SK-N-SH treated with all-trans-retinoic acid at 6 μM for 48 hours (cell line): ENCODE results near the gene EXOSC1.

Experiments
- ATAC-seq: fragments of 200-7000 bp; cut with Tn5 transposase; 3 replicates; pipeline ENCODE4 v1.9.1; 2020; ENCODE audit warnings: mild to moderate bottlenecking, moderate library complexity
- ARNTL ChIP-seq: fragments of 450-650 bp; formaldehyde crosslinking; IDR thresholded peaks from 2 replicates; pipeline ENCODE4 v1.5.0; 2020; ENCODE audit warnings: low read depth, mild to moderate bottlenecking, moderate library complexity, borderline replicate concordance
- BACH2 ChIP-seq: fragments of 250-450 bp; sonication (Bioruptor Pico); IDR thresholded peaks from 2 replicates; pipeline ENCODE4 v1.9.0; 2021; ENCODE audit warnings: mild to moderate bottlenecking, borderline replicate concordance
- CREB5 ChIP-seq: fragments of 250-450 bp; sonication (Bioruptor Pico); IDR thresholded peaks from 2 replicates; pipeline ENCODE4 v1.5.1; 2020; ENCODE audit warnings: low read depth, mild to moderate bottlenecking, moderate library complexity
- CSDC2 ChIP-seq: fragments of 250-450 bp; sonication (Bioruptor Pico); IDR thresholded peaks from 2 replicates; pipeline ENCODE4 v1.5.0; 2020; ENCODE audit warnings: mild to moderate bottlenecking, moderate library complexity
- ESRRG ChIP-seq: fragments of 250-450 bp; sonication (Bioruptor Pico); IDR thresholded peaks from 2 replicates; pipeline ENCODE4 v1.6.1; 2021; ENCODE audit warnings: mild to moderate bottlenecking
- GLIS3 ChIP-seq: fragments of 250-450 bp; sonication (Bioruptor Pico); IDR thresholded peaks from 2 replicates; pipeline ENCODE4 v1.5.0; 2020; ENCODE audit warnings: mild to moderate bottlenecking, moderate library complexity
- ISL1 ChIP-seq: fragments of 250-450 bp; sonication (Bioruptor Pico); IDR thresholded peaks from 2 replicates; pipeline ENCODE4 v2.1.2; 2022; ENCODE audit warnings: mild to moderate bottlenecking, moderate library complexity
- OSR1 ChIP-seq: fragments of 250-450 bp; sonication (Bioruptor Pico); IDR thresholded peaks from 2 replicates; pipeline ENCODE4 v1.8.0; 2022; ENCODE audit warnings: moderate library complexity, mild to moderate bottlenecking, inconsistent platforms
- PATZ1 ChIP-seq: fragments of 250-450 bp; sonication (Bioruptor Pico); IDR thresholded peaks from 2 replicates; pipeline ENCODE4 v1.8.0; 2020; ENCODE audit warnings: mild to moderate bottlenecking, moderate library complexity, borderline replicate concordance
- PPARA ChIP-seq: fragments of 250-450 bp; sonication (Bioruptor Pico); IDR thresholded peaks from 2 replicates; pipeline ENCODE4 v1.5.0; 2020; ENCODE audit warnings: mild to moderate bottlenecking, borderline replicate concordance
- RARB ChIP-seq: fragments of 250-450 bp; sonication (Bioruptor Pico); IDR thresholded peaks from 2 replicates; pipeline ENCODE4 v1.8.0; 2021; ENCODE audit warnings: mild to moderate bottlenecking, moderate library complexity
- SNAI2 ChIP-seq: fragments of 250-450 bp; sonication (Bioruptor Pico); IDR thresholded peaks from 2 replicates; pipeline ENCODE4 v1.5.0; 2020; ENCODE audit warnings: mild to moderate bottlenecking, moderate library complexity
- TCF4 ChIP-seq: fragments of 250-450 bp; sonication (Bioruptor Pico); IDR thresholded peaks from 2 replicates; pipeline ENCODE4 v1.8.0; 2021; ENCODE audit warnings: mild to moderate bottlenecking, moderate library complexity, borderline replicate concordance
- TOX ChIP-seq: fragments of 250-450 bp; sonication (Bioruptor Pico); IDR thresholded peaks from 2 replicates; pipeline ENCODE4 v1.8.0; 2021; ENCODE audit warnings: mild to moderate bottlenecking, moderate library complexity, borderline replicate concordance
- ZC3H10 ChIP-seq: fragments of 250-450 bp; sonication (Bioruptor Pico); IDR thresholded peaks from 2 replicates; pipeline ENCODE4 v1.5.1; 2021; ENCODE audit warnings: mild to moderate bottlenecking, moderate library complexity
- ZFP3 ChIP-seq: fragments of 250-450 bp; sonication (Bioruptor Pico); IDR thresholded peaks from 2 replicates; pipeline ENCODE4 v1.5.0; 2020; ENCODE audit warnings: mild to moderate bottlenecking, moderate library complexity
- ZFP30 ChIP-seq: fragments of 450-650 bp; formaldehyde crosslinking; IDR thresholded peaks from 2 replicates; pipeline ENCODE4 v1.5.0; 2022; ENCODE audit warnings: mild to moderate bottlenecking, moderate library complexity
- ZNF565 ChIP-seq: fragments of 450-650 bp; formaldehyde crosslinking; conservative IDR thresholded peaks from 2 replicates; pipeline ENCODE4 v1.5.0; 2020; ENCODE audit warnings: low read depth, mild to moderate bottlenecking, moderate library complexity
- ZNF70 ChIP-seq: fragments of 450-650 bp; formaldehyde crosslinking; IDR thresholded peaks from 2 replicates; pipeline ENCODE4 v1.5.0; 2020; ENCODE audit warnings: mild to moderate bottlenecking, moderate library complexity
- ZNF8 ChIP-seq: fragments of 450-650 bp; formaldehyde crosslinking; IDR thresholded peaks from 2 replicates; pipeline ENCODE4 v1.5.0; 2020; ENCODE audit warnings: mild to moderate bottlenecking, moderate library complexity
- TF ChIP-seq, protein P1 (sequence below): fragments of 250-450 bp; sonication (Bioruptor Pico); IDR thresholded peaks from 2 replicates; pipeline ENCODE4 v1.5.1; 2021; ENCODE audit warnings: mild to moderate bottlenecking, moderate library complexity
- TF ChIP-seq, protein P2 (sequence below): fragments of 250-450 bp; sonication (Bioruptor Pico); IDR thresholded peaks from 2 replicates; pipeline ENCODE4 v1.5.0; 2020; ENCODE audit warnings: mild to moderate bottlenecking, moderate library complexity

EXOSC1 gene

GRCh38 chr10:97490592-97490991 is 44.8 kb upstream of the EXOSC1 start:
- peak; percentile 35 for ATAC-seq
- no peak for TF ChIP-seq PATZ1 (CRISPR knock-in tag)
- no peak for TF ChIP-seq SNAI2 (CRISPR knock-in tag)
- TF ChIP-seq ZNF565 (CRISPR knock-in tag): no peak
- TF ChIP-seq ESRRG (CRISPR knock-in tag): no peak
- TF ChIP-seq ZNF8 (CRISPR knock-in tag): no peak
- TF ChIP-seq ZNF70 (CRISPR knock-in tag): no peak
- no peak for TF ChIP-seq GLIS3 (CRISPR knock-in tag)
- no peak for TF ChIP-seq OSR1
- TF ChIP-seq PPARA (CRISPR knock-in tag): no peak
- no peak for TF ChIP-seq BACH2
- TF ChIP-seq RARB (CRISPR knock-in tag): no peak
- TF ChIP-seq ARNTL (CRISPR knock-in tag): no peak
- TF ChIP-seq ZFP3 (CRISPR knock-in tag): no peak

DNA sequence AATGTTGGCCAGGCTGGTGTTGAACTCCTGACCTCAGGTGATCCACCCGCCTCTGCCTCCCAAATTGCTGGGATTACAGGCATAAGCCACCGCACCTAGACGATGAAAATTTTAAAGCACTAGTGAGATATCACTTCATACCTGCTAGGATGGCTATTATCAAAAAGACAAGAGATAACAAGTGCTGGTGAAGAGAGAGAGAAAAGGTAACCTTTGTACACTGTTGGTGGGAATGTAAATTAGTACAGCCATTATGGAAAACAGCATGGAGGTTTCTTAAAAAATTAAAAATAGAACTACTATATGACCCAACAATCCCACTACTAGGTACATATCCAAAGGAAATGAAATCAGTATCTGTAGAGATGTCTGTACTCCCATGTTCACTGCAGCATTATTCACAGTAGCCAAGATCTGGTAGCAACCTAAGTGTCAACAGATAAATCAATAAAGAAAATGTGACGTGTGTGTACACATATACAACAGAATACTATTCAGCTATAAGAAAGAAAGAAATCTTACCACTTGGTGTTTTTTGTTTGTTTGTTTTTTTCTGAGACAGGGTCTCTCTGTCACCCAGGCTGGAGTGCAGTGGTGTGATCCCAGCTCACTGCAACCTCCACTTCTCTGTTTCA is 40.0 kb upstream of the EXOSC1 start:
- no peak for TF ChIP-seq ZNF70 (CRISPR knock-in tag)
- TF ChIP-seq, protein P1, sequence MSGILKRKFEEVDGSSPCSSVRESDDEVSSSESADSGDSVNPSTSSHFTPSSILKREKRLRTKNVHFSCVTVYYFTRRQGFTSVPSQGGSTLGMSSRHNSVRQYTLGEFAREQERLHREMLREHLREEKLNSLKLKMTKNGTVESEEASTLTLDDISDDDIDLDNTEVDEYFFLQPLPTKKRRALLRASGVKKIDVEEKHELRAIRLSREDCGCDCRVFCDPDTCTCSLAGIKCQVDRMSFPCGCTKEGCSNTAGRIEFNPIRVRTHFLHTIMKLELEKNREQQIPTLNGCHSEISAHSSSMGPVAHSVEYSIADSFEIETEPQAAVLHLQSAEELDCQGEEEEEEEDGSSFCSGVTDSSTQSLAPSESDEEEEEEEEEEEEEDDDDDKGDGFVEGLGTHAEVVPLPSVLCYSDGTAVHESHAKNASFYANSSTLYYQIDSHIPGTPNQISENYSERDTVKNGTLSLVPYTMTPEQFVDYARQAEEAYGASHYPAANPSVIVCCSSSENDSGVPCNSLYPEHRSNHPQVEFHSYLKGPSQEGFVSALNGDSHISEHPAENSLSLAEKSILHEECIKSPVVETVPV (CRISPR knock-in tag): no peak
- no peak for TF ChIP-seq ZC3H10 (CRISPR knock-in tag)
- no peak for TF ChIP-seq BACH2
- no peak for TF ChIP-seq PPARA (CRISPR knock-in tag)
- no peak for TF ChIP-seq ZNF565 (CRISPR knock-in tag)
- TF ChIP-seq, protein P2, sequence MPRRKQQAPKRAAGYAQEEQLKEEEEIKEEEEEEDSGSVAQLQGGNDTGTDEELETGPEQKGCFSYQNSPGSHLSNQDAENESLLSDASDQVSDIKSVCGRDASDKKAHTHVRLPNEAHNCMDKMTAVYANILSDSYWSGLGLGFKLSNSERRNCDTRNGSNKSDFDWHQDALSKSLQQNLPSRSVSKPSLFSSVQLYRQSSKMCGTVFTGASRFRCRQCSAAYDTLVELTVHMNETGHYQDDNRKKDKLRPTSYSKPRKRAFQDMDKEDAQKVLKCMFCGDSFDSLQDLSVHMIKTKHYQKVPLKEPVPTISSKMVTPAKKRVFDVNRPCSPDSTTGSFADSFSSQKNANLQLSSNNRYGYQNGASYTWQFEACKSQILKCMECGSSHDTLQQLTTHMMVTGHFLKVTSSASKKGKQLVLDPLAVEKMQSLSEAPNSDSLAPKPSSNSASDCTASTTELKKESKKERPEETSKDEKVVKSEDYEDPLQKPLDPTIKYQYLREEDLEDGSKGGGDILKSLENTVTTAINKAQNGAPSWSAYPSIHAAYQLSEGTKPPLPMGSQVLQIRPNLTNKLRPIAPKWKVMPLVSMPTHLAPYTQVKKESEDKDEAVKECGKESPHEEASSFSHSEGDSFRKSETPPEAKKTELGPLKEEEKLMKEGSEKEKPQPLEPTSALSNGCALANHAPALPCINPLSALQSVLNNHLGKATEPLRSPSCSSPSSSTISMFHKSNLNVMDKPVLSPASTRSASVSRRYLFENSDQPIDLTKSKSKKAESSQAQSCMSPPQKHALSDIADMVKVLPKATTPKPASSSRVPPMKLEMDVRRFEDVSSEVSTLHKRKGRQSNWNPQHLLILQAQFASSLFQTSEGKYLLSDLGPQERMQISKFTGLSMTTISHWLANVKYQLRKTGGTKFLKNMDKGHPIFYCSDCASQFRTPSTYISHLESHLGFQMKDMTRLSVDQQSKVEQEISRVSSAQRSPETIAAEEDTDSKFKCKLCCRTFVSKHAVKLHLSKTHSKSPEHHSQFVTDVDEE (CRISPR knock-in tag): no peak
- no peak for TF ChIP-seq SNAI2 (CRISPR knock-in tag)
- TF ChIP-seq, all 23 proteins: peak for 0
- ATAC-seq: no peak

GRCh38 chr10:97483921-97484320 is 38.1 kb upstream of the EXOSC1 start:
- ATAC-seq: no peak
- TF ChIP-seq ZFP3 (CRISPR knock-in tag) (no peak), BACH2 (no peak), ZFP30 (CRISPR knock-in tag) (no peak), ISL1 (no peak), CSDC2 (no peak), ZNF565 (CRISPR knock-in tag) (no peak), PATZ1 (CRISPR knock-in tag) (no peak)

- ATAC-seq: no peak
Measured at GRCh38 chr10:97483506-97483905, 37.7 kb upstream of the EXOSC1 start.

More at GRCh38 chr10:97483506-97483905, 37.7 kb upstream of the EXOSC1 start:
- no peak for TF ChIP-seq TOX
- no peak for TF ChIP-seq ZNF70 (CRISPR knock-in tag)
- TF ChIP-seq ARNTL (CRISPR knock-in tag): no peak
- no peak for TF ChIP-seq PPARA (CRISPR knock-in tag)
- TF ChIP-seq ESRRG (CRISPR knock-in tag): no peak
- no peak for TF ChIP-seq ZNF565 (CRISPR knock-in tag)
- no peak for TF ChIP-seq TCF4 (CRISPR knock-in tag)
- no peak for TF ChIP-seq ZC3H10 (CRISPR knock-in tag)
- TF ChIP-seq, protein P2 (CRISPR knock-in tag): no peak
- TF ChIP-seq ISL1: no peak
- no peak for TF ChIP-seq BACH2
- TF ChIP-seq ZNF8 (CRISPR knock-in tag): no peak
- TF ChIP-seq GLIS3 (CRISPR knock-in tag): no peak
- TF ChIP-seq CREB5: no peak
